Uterus (tissue), 4 donors: ENCODE results near the gene OTOA. TPM values are rescaled to one million over a fixed set of nuclear protein-coding genes. Genes with fewer than 3 reads are reported as not detected.
"Not testable (repeated sequence)": the region's sequence is repeated elsewhere in the genome, so short reads cannot be mapped to it uniquely, and the experiment has no call there.

ENCODE experiments used
- DNase-seq, 2 donors: peaks; one replicate each; pipeline ENCODE4 v3.0.0-alpha.2; 2019 to 2020
- H3K27ac ChIP-seq, 2 donors: fragments of 200-600 bp; sonication (generic); 1 replicate in 1 of 2; 2 replicates in 1 of 2; pipeline ENCODE4 v1.5.1; 2016 to 2018
- H3K27me3 ChIP-seq, 2 donors: fragments of 200-600 bp; sonication (generic); one replicate each; pipeline ENCODE4 v1.5.1; 2018 to 2019; ENCODE audit warnings: control low read depth in 1 of 2
- H3K36me3 ChIP-seq, 2 donors: fragments of 200-600 bp; sonication (generic); one replicate each; pipeline ENCODE4 v1.5.1; 2019; ENCODE audit warnings: control low read depth in 1 of 2
- H3K4me1 ChIP-seq, 2 donors: fragments of 200-600 bp; sonication (generic); one replicate each; pipeline ENCODE4 v1.5.1; 2018 to 2019; ENCODE audit warnings: control low read depth in 1 of 2
- H3K4me3 ChIP-seq, 2 donors: fragments of 200-600 bp; sonication (generic); 1 replicate in 1 of 2; 2 replicates in 1 of 2; pipeline ENCODE4 v1.5.1; 2018 to 2019; ENCODE audit warnings: mild to moderate bottlenecking in 1 of 2
- H3K9me3 ChIP-seq, 2 donors: fragments of 200-600 bp; sonication (generic); one replicate each; pipeline ENCODE4 v1.5.1; 2019; ENCODE audit warnings: control low read depth in 1 of 2
- CTCF ChIP-seq, 4 experiments: fragments of 200-600 bp in 2 of 4; fragments of 450-650 bp in 2 of 4; sonication (generic) in 2 of 4; IDR thresholded peaks; one replicate each; pipeline ENCODE4 v1.5.1; 2016 to 2019; ENCODE audit warnings: antibody characterized with exemption in 4 of 4, mild to moderate bottlenecking in 2 of 4, moderate library complexity in 1 of 4
- POLR2A ChIP-seq, 2 donors: fragments of 450-650 bp; IDR thresholded peaks; one replicate each; pipeline ENCODE4 v1.6.1; 2016; ENCODE audit warnings: antibody characterized with exemption in 2 of 2, mild to moderate bottlenecking in 1 of 2, moderate library complexity in 1 of 2
- intact Hi-C: fragments of 100-400 bp; cut with DNase I; formaldehyde crosslinking; loops from one replicate; pipeline ENCODE4 v1.15.1; 2023; ENCODE audit warnings: low total_unique reads
- total RNA-seq, 4 donors: library from RNA; depleted of rRNA in 3 of 4; stranded (reverse); fragments of >200 nt in 3 of 4; gene quantifications; one replicate each; pipeline versions ENCODE4 v1.1.0 to v1.2.4, GENCODE V29; 2014 to 2023
- donor health status: DM: yes; HTN: yes; CAD: no.

Gene OTOA
- total RNA-seq, 4 donors from 2014 or later: 0.21 to 0.28 TPM; not detected in 2

GRCh38 chr16:21628772-21629171 is 35.0 kb upstream of the OTOA start:
- no peaks in the 10 kb centered on the region for H3K36me3 ChIP-seq
- no peaks in the 10 kb centered on the region for H3K9me3 ChIP-seq
- no peak overlapping the region for H3K27ac ChIP-seq

DNA sequence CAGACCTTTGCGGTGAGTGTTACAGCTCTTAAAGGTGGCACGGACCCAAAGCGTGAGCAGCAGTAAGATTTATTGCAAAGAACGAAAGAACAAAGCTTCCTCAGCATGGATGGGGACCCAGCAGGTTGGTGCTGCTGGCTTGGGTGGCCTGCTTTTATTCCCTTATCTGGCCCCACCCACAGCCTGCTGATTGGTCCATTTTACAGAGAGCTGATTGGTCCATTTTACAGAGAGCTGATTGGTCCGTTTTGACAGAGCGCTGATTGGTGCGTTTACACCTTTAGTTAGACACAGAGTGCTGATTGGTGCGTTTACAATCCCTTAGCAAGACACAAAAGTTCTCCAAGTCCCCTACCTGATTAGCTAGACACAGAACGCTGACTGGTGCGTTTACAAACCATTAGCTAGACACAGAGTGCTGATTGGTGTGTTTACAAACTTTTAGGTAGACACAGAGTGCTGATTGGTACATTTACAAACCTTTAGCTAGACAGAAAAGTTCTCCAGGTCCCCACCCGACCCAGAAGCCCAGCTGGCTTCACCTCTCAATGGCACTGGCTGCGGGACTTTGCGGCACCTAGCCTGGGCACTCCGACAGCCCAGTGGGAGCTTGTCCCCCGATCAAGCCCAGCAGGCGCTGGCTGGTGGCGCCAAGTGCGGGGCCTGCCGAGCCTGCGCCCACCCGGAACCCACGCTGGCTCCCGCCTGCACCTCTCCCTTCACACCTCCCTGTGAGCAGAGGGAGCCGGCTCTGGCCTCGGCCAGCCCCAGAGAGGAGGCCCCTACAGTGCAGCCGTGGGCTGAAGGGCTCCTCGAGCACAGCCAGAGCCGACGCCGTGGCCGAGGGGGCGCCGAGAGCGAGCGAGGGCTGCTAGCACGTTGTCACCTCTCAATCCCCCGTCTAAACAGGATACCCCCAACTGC is 33.9 kb upstream of the OTOA start:
- intact Hi-C loops, DNase-seq, H3K4me3 ChIP-seq, H3K27me3 ChIP-seq, H3K4me1 ChIP-seq, H3K9me3 ChIP-seq, H3K36me3 ChIP-seq, H3K27ac ChIP-seq: not testable (repeated sequence)

More at GRCh38 chr16:21628772-21629171, 35.0 kb upstream of the OTOA start:
- intact Hi-C loops: no loop called here
- TF ChIP-seq POLR2A (IDR thresholded peaks at IDR 0.05) (no peak), CTCF (IDR thresholded peaks at IDR 0.05) (no peak)
- Histone ChIP-seq H3K4me1 (peaks cover 0 to 7% of the 10 kb centered on the region in 2 donors), H3K27me3 (no peaks in the 10 kb centered on the region), H3K4me3 (no peak overlapping the region)
- no peak for DNase-seq

DNA sequence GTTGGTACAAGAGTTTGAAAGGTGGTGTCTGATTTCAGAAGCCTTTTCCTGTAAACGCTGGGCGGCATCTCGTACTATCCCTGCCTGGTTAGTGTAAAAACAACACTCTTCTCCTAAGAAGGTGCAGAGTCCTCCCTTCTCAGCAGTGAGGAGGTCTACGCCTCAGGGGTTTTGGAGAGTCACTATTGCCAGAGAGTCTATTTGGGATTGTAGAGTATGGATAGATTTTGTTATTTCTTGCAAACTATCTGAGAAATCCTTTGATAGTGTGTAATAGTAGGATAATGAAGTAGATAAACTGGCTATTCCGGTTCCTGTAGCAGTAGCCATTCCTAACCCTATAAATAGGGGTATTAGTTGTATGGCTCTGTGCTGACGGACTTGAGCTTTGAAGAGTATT is 32.9 kb upstream of the OTOA start:
- H3K4me3 ChIP-seq, H3K27me3 ChIP-seq, H3K27ac ChIP-seq, H3K36me3 ChIP-seq, H3K9me3 ChIP-seq, H3K4me1 ChIP-seq, intact Hi-C loops, DNase-seq: not testable (repeated sequence)

DNA sequence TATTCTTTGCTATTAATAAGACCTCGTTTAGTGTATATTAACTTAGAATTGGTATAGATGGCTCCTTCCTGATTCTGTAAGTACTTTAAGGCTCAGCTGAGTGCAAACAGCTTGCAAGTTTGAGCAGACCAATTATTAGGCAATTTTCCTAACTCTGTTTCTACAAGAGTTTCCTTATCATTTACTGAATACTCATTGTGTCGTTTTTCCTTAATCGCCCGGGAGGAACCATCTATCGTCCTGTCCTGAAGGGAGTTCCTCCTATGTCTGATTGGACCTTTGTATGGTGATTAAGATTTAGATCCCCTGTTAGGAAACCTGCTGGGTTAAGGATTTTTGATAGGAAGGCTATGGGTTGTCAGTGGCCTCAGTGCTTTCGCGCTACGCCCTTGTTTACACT is 32.4 kb upstream of the OTOA start:
- intact Hi-C loops, H3K9me3 ChIP-seq, H3K4me3 ChIP-seq, H3K36me3 ChIP-seq, DNase-seq, H3K4me1 ChIP-seq, H3K27ac ChIP-seq, H3K27me3 ChIP-seq: not testable (repeated sequence)

- intact Hi-C loops, H3K36me3 ChIP-seq, DNase-seq, H3K4me3 ChIP-seq, H3K27ac ChIP-seq, H3K27me3 ChIP-seq, H3K9me3 ChIP-seq, H3K4me1 ChIP-seq: not testable (repeated sequence)
Observed at GRCh38 chr16:21631951-21632575, 31.7 kb upstream of the OTOA start.

DNA sequence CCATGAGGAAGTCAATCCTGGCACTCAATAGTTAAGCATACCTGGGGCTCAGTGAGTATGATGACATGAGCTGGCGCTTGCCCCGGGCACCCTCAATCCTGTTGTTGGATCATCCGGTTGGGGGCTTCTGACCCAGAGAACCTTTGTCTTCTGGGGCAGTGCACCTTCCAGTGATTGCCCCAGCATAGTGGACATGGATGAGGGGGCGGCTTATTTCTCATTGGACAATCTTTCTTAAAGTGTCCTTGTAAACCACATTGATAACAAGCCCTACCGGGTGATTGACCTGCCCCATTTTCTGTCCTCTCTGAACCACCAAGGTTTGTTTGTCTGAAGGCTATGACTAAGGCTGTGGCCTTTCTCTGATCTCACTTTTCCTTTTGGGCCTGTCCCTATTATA is 29.6 kb upstream of the OTOA start:
- no peak for TF ChIP-seq POLR2A (IDR thresholded peaks at IDR 0.05)
- TF ChIP-seq CTCF (IDR thresholded peaks at IDR 0.05): no peak
- Histone ChIP-seq H3K27me3 (no peaks in the 10 kb centered on the region), H3K9me3 (no peaks in the 10 kb centered on the region), H3K4me3 (no peak overlapping the region), H3K27ac (no peak overlapping the region), H3K36me3 (no peaks in the 10 kb centered on the region), H3K4me1 (no peaks in the 10 kb centered on the region)
- DNase-seq: no peak
- intact Hi-C loops: no loop called here

DNA sequence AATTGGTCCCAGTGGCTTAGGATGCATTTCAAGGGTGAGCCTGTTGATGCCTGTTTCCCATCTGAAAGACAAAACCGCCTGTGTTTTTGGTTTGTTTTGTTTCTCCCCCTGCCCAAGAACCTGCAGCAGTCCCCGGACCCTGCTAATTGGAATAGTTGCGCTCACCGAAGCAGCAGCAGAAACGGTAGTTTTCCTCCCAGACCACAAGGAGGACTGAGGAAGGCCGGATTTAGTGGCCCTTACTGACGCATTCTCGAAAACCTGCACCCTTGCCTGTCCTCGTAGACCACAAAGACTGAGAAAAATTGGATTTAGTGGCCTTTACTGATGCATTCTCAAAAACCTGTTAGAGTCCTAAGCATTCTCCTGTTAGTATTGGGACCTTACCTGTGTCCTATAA is 28.1 kb upstream of the OTOA start:
- H3K4me3 ChIP-seq, H3K27me3 ChIP-seq, intact Hi-C loops, DNase-seq, H3K36me3 ChIP-seq, H3K27ac ChIP-seq, H3K4me1 ChIP-seq, H3K9me3 ChIP-seq: not testable (repeated sequence)
